ENCODE results near the gene GSK3B. TPM values are rescaled to one million over a fixed set of nuclear protein-coding genes. Genes with fewer than 3 reads are reported as not detected.

GSK3B gene
- total and polyA plus RNA-seq, 7 donors, result 9.1 to 43.2 (median 34.5) TPM

- Histone ChIP-seq H3K27ac (no peak overlapping the region), H3K4me3 (no peak overlapping the region), H3K4me1 (no peaks in the 10 kb centered on the region), H3K9me3 (no peaks in the 10 kb centered on the region), H3K27me3 (ENCODE audit: insufficient read depth in 3 of 3, low read length in 2 of 3) (no peaks in the 10 kb centered on the region), H3K36me3 (ENCODE audit: insufficient read depth in 1 of 2, low read depth in 1 of 2) (peaks cover 3 to 15% of the 10 kb centered on the region in 2 donors)
- WGBS, 3 donors, result 55 to 61% (median 57%) methylated on average over 7 of the region's 7 CpGs
- intact Hi-C loops (cut with DNase I), result no loop called here
- ATAC-seq, result no peak
- TF ChIP-seq, protein P1, sequence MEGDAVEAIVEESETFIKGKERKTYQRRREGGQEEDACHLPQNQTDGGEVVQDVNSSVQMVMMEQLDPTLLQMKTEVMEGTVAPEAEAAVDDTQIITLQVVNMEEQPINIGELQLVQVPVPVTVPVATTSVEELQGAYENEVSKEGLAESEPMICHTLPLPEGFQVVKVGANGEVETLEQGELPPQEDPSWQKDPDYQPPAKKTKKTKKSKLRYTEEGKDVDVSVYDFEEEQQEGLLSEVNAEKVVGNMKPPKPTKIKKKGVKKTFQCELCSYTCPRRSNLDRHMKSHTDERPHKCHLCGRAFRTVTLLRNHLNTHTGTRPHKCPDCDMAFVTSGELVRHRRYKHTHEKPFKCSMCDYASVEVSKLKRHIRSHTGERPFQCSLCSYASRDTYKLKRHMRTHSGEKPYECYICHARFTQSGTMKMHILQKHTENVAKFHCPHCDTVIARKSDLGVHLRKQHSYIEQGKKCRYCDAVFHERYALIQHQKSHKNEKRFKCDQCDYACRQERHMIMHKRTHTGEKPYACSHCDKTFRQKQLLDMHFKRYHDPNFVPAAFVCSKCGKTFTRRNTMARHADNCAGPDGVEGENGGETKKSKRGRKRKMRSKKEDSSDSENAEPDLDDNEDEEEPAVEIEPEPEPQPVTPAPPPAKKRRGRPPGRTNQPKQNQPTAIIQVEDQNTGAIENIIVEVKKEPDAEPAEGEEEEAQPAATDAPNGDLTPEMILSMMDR (IDR thresholded peaks at IDR 0.05), result no peak
- no peak for DNase-seq
Measured at GRCh38 chr3:119826711-119827608, 267.3 kb downstream of the GSK3B start.

DNA sequence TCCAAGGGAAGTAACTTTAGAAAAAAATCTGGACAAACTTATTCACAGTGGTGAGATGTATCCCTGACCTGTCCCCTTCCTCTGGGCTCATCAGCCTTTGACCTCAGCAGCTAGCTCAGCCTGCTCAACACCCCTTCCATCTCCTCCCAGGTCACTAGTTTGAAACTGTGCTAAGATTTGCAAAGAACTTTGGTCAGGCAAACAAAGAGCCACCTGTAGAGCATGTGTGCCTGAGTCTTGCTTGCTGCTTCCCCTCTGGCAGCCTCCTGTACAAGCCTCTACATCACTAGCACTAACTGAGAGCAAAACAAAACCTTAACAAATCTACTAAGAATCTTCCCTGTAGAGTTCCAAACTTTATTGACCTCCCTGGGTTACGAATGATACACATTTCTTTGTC is 268.4 kb downstream of the GSK3B start:
- DNase-seq (no peak), ATAC-seq (no peak)
- intact Hi-C loops (cut with DNase I), result no loop called here

GRCh38 chr3:119819806-119820205 is 274.4 kb downstream of the GSK3B start:
- TF ChIP-seq, protein P1 (IDR thresholded peaks at IDR 0.05), result no peak
- no peak for DNase-seq
- H3K4me1 ChIP-seq, result no peaks in the 10 kb centered on the region
- no peaks in the 10 kb centered on the region for H3K27me3 ChIP-seq (ENCODE audit: insufficient read depth in 3 of 3, low read length in 2 of 3)
- ATAC-seq, result peak in 1 of 4 donors; percentile 37
- intact Hi-C loops (cut with DNase I), result no loop called here
- H3K27ac ChIP-seq, result no peak overlapping the region
- no peaks in the 10 kb centered on the region for H3K9me3 ChIP-seq
- no peak overlapping the region for H3K4me3 ChIP-seq
- H3K36me3 ChIP-seq (ENCODE audit: insufficient read depth in 1 of 2, low read depth in 1 of 2), result no peaks in the 10 kb centered on the region
- 57 to 68% (median 63%) methylated on average over 2 of the region's 2 CpGs for whole genome bisulfite sequencing, 3 donors

More for the DNA sequence above, 268.4 kb downstream of the GSK3B start:
- WGBS, 3 donors, result 39 to 75% (median 41%) methylated on average over 1 of the region's 1 CpG
- Histone ChIP-seq H3K36me3 (ENCODE audit: insufficient read depth in 1 of 2, low read depth in 1 of 2) (peaks cover 3 to 15% of the 10 kb centered on the region in 2 donors), H3K9me3 (no peaks in the 10 kb centered on the region), H3K4me1 (no peaks in the 10 kb centered on the region), H3K27ac (no peak overlapping the region), H3K27me3 (ENCODE audit: insufficient read depth in 3 of 3, low read length in 2 of 3) (no peaks in the 10 kb centered on the region), H3K4me3 (no peak overlapping the region)
- TF ChIP-seq, protein P1 (IDR thresholded peaks at IDR 0.05), result no peak

GRCh38 chr3:119818937-119819336 is 275.3 kb downstream of the GSK3B start:
- no peak overlapping the region for H3K27ac ChIP-seq
- H3K9me3 ChIP-seq, result no peaks in the 10 kb centered on the region
- no peak overlapping the region for H3K4me3 ChIP-seq
- TF ChIP-seq, protein P1 (IDR thresholded peaks at IDR 0.05), result no peak
- H3K4me1 ChIP-seq, result no peaks in the 10 kb centered on the region
- ATAC-seq (no peak), DNase-seq (no peak)
- H3K36me3 ChIP-seq (ENCODE audit: insufficient read depth in 1 of 2, low read depth in 1 of 2), result no peaks in the 10 kb centered on the region
- no peaks in the 10 kb centered on the region for H3K27me3 ChIP-seq (ENCODE audit: insufficient read depth in 3 of 3, low read length in 2 of 3)
- intact Hi-C loops (cut with DNase I), result no loop called here
- WGBS, 3 donors, result 84 to 92% (median 86%) methylated on average over 2 of the region's 2 CpGs
